ENCODE results near the gene KRT9. TPM values are rescaled to one million over a fixed set of nuclear protein-coding genes. Genes with fewer than 3 reads are reported as not detected.

KRT9 gene
- total and polyA plus RNA-seq, 9 of the 15 experiments (the other 6 are each of a cell fraction or from before 2014, with no cell fraction given): 0.03 TPM; not detected in 8

DNA sequence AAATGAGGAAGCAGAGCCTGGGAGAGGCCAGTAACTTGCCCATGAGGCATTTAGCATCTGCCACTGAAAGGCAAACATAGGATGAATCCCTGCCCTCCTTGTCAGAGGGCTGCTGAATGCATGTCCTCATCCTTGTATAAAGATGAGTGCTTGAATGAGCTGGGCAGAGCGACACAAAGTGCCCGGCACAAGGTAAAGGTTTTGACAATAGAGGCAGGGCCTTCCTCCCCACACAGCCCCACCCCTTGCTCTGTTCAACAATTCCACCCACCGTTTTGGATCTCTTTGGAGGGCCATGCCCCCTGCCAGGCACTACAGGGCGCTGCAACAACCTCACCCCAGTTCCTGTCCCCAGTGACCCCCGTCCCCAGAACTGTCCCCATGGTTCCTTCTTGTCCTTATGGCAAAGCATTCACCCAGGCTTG, 42.4 kb downstream of the KRT9 start:
- Histone ChIP-seq H4K20me1 (replicated peaks; ENCODE audit: control insufficient read depth, insufficient read depth, low read length) (no peaks in the 10 kb centered on the region; the same call in 1 of the 2 replicates), H3K9ac (ENCODE audit: insufficient read depth in 1 of 2, low read depth in 2 of 2, low read length in 2 of 2) (peak overlapping the region; percentile 62 to 86; a peak in 3 of 4 replicates), H3K79me2 (ENCODE audit: control insufficient read depth, insufficient read depth, low read length) (peaks cover 32% of the 10 kb centered on the region), H3K4me3 (peak overlapping the region; percentile 11; the same call in 1 of the 2 replicates), H3K9me3 (replicated peaks; ENCODE audit: control insufficient read depth, insufficient read depth, low read depth, low read length) (no peaks in the 10 kb centered on the region), H3K9me1 (ENCODE audit: control insufficient read depth, insufficient read depth, low read length) (no peaks in the 10 kb centered on the region), H3K27ac (ENCODE audit: extremely low read depth, low read depth, low read length) (peak overlapping the region; percentile 94), H3K4me1 (replicated peaks in 1 of 2; ENCODE audit: control insufficient read depth in 2 of 2, insufficient read depth in 2 of 2, low read length in 2 of 2) (peaks cover 45 to 64% of the 10 kb centered on the region in 2 experiments), H3K4me2 (ENCODE audit: insufficient read depth, low read length) (peak overlapping the region; percentile 87), H2AFZ (ENCODE audit: low read depth, low read length) (peak overlapping the region; percentile 80; the same call in 1 of the 2 replicates), H3K27me3 (ENCODE audit: control insufficient read depth in 2 of 2, insufficient read depth in 2 of 2, low read length in 2 of 2) (no peaks in the 10 kb centered on the region), H3K36me3 (ENCODE audit: control insufficient read depth, insufficient read depth, low read length) (peaks cover 15% of the 10 kb centered on the region; the same call in 1 of the 3 replicates)
- ATAC-seq (peak; percentile 1), DNase-seq (ENCODE audit: extremely low read depth in 1 of 4, low spot score in 3 of 4) (peak in 1 of 4 experiments; percentile 37), FAIRE-seq (peak; percentile 35)
- POLR2A ChIA-PET: interaction anchor here (0.7 to 4.3 kb wide), 7 partner anchors 10 to 160 kb away, joined by 3 to 23 read pairs (median 7); partner anchors contain the start of genes EIF1 and KRT15
- in situ Hi-C loops (cut with MboI): no loop called here
- BruUV-seq (replicated peaks): no TSS peak
- intact Hi-C loops (cut with micrococcal nuclease): no loop called here
- WGBS (ENCODE audit: insufficient coverage, low coverage, missing lambda C conversion rate): 17% methylated on average over 5 of the region's 5 CpGs
- CTCF ChIA-PET (ENCODE audit: low intra/inter-chr PET ratio): interaction anchor here (0.6 to 0.7 kb wide), 2 partner anchors 55 to 173 kb away, joined by 3 to 6 read pairs; no protein-coding TSS in a partner anchor
- TF ChIP-seq NCOA1 (IDR thresholded peaks at IDR 0.05; ENCODE audit: low read depth): no peak
- TF ChIP-seq, protein P1, sequence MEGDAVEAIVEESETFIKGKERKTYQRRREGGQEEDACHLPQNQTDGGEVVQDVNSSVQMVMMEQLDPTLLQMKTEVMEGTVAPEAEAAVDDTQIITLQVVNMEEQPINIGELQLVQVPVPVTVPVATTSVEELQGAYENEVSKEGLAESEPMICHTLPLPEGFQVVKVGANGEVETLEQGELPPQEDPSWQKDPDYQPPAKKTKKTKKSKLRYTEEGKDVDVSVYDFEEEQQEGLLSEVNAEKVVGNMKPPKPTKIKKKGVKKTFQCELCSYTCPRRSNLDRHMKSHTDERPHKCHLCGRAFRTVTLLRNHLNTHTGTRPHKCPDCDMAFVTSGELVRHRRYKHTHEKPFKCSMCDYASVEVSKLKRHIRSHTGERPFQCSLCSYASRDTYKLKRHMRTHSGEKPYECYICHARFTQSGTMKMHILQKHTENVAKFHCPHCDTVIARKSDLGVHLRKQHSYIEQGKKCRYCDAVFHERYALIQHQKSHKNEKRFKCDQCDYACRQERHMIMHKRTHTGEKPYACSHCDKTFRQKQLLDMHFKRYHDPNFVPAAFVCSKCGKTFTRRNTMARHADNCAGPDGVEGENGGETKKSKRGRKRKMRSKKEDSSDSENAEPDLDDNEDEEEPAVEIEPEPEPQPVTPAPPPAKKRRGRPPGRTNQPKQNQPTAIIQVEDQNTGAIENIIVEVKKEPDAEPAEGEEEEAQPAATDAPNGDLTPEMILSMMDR (IDR thresholded peaks at IDR 0.05 in 2 of 3, conservative IDR thresholded peaks at IDR 0.05 in 1 of 3; ENCODE audit: insufficient read depth in 2 of 3, low read depth in 1 of 3, low read length in 3 of 3): 0 out of 6 replicates have a peak, but pooled peaks of 1 of the 3 experiments have one; percentile 3
- peak; percentile 34; the same call in 1 of the 2 replicates for TF ChIP-seq SPI1 (IDR thresholded peaks at IDR 0.05; ENCODE audit: borderline replicate concordance, low read depth, low read length)
- TF ChIP-seq POLR2H (tag; IDR thresholded peaks at IDR 0.05; ENCODE audit: low read depth): no peak
- TF ChIP-seq, protein P2, sequence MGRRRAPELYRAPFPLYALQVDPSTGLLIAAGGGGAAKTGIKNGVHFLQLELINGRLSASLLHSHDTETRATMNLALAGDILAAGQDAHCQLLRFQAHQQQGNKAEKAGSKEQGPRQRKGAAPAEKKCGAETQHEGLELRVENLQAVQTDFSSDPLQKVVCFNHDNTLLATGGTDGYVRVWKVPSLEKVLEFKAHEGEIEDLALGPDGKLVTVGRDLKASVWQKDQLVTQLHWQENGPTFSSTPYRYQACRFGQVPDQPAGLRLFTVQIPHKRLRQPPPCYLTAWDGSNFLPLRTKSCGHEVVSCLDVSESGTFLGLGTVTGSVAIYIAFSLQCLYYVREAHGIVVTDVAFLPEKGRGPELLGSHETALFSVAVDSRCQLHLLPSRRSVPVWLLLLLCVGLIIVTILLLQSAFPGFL (CRISPR knock-in tag; IDR thresholded peaks at IDR 0.05): 0 out of 2 replicates have a peak, but pooled peaks have one; percentile 14
- 0 out of 2 replicates have a peak, but pooled peaks have one; percentile 34 for TF ChIP-seq CUX1 (CRISPR knock-in tag; IDR thresholded peaks at IDR 0.05)
- TF ChIP-seq, protein P3, sequence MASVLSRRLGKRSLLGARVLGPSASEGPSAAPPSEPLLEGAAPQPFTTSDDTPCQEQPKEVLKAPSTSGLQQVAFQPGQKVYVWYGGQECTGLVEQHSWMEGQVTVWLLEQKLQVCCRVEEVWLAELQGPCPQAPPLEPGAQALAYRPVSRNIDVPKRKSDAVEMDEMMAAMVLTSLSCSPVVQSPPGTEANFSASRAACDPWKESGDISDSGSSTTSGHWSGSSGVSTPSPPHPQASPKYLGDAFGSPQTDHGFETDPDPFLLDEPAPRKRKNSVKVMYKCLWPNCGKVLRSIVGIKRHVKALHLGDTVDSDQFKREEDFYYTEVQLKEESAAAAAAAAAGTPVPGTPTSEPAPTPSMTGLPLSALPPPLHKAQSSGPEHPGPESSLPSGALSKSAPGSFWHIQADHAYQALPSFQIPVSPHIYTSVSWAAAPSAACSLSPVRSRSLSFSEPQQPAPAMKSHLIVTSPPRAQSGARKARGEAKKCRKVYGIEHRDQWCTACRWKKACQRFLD (CRISPR knock-in tag; IDR thresholded peaks at IDR 0.05): peak; percentile 83; the same call in 1 of the 2 replicates
- TF ChIP-seq ILK (tag; IDR thresholded peaks at IDR 0.05; ENCODE audit: borderline replicate concordance, low read depth): no peak
